NT2/D1 (cell line): Measurements from ENCODE around the gene GPSM1.

Experiments
- SUZ12 ChIP-seq: IDR thresholded peaks from 2 replicates; pipeline ENCODE4 v1.6.1; 2011; ENCODE audit not compliant: insufficient read length, insufficient read depth; ENCODE audit errors: extremely low read depth
- ZNF274 ChIP-seq: IDR thresholded peaks from 2 replicates; pipeline ENCODE4 v1.6.1; 2011; ENCODE audit warnings: mild to moderate bottlenecking, low read depth, low read length

GRCh38 chr9:136325358-136325757, 2.0 kb upstream of the GPSM1 start:
- TF ChIP-seq SUZ12 (no peak), ZNF274 (no peak)
